HepG2 (cell line): Measurements from ENCODE around the gene IGFL1. TPM values are rescaled to one million over a fixed set of nuclear protein-coding genes. Genes with fewer than 3 reads are reported as not detected.
"Not testable (repeated sequence)": the region's sequence is repeated elsewhere in the genome, so short reads cannot be mapped to it uniquely, and the experiment has no call there.

ENCODE experiments used
- ATAC-seq: fragments of 200-7000 bp; cut with Tn5 transposase; 3 replicates; pipeline ENCODE4 v1.9.1; 2020; ENCODE audit warnings: mild to moderate bottlenecking, moderate library complexity
- BruUV-seq: library from RNA; stranded (reverse); fragments of 400-500 nt; replicated peaks from 2 replicates; lab custom pipeline; 2021; lab: Mats Ljungman, UMichigan
- CTCF ChIA-PET: fragments of 300-600 bp; formaldehyde crosslinking; extraction: SDS; loops from one replicate; lab custom pipeline; 2021; ENCODE audit warnings: low total read pairs, inconsistent platforms, low intra/inter-chr PET ratio; lab: Yijun Ruan, JAX
- POLR2A ChIA-PET: fragments of 350-600 bp; sonication (Branson Sonifier 250); formaldehyde crosslinking; loops from one replicate; lab custom pipeline; 2020; ENCODE audit warnings: antibody characterized with exemption, inconsistent platforms; lab: Yijun Ruan, JAX
- DNase-seq: peaks from one replicate; pipeline ENCODE4 v3.0.0-alpha.2; 2015; ENCODE audit warnings: low spot score
- FAIRE-seq: peaks from 3 replicates; lab custom pipeline; 2011; peaks lifted over from hg19 to GRCh38; lab: Jason Lieb, UNC
- H2AFZ ChIP-seq: one replicate; pipeline ENCODE4 v1.6.1; 2011; ENCODE audit warnings: low read length, inconsistent platforms
- H3K27ac ChIP-seq: fragments of 300-600 bp; 3 replicates; pipeline ENCODE4 v1.8.0; 2011; ENCODE audit warnings: mixed run types, mild to moderate bottlenecking, mixed read lengths, low read length, inconsistent platforms; ENCODE audit not compliant: insufficient read depth; ENCODE audit errors: extremely low read length
- H3K27me3 ChIP-seq, 2 experiments: fragments of 200-600 bp in 1 of 2; 2 replicates in 1 of 2; 3 replicates in 1 of 2; pipeline versions ENCODE4 v1.6.0 to v1.8.0; 2011; ENCODE audit warnings: low read length in 2 of 2, mild to moderate bottlenecking in 2 of 2, moderate library complexity in 2 of 2, inconsistent platforms in 1 of 2; ENCODE audit not compliant: insufficient read depth in 2 of 2, control insufficient read depth in 1 of 2
- H3K36me3 ChIP-seq, 2 experiments: fragments of 200-600 bp in 1 of 2; replicated peaks in 1 of 2; 2 replicates in 1 of 2; 3 replicates in 1 of 2; pipeline versions ENCODE4 v1.5.1 to v1.8.0; 2011; ENCODE audit warnings: low read length in 2 of 2, inconsistent platforms in 1 of 2; ENCODE audit not compliant: insufficient read depth in 2 of 2, control insufficient read depth in 1 of 2
- H3K4me1 ChIP-seq: 2 replicates; pipeline ENCODE4 v1.5.1; 2012; ENCODE audit warnings: low read length, inconsistent platforms; ENCODE audit not compliant: insufficient read depth
- H3K4me2 ChIP-seq: 2 replicates; pipeline ENCODE4 v1.6.0; 2011; ENCODE audit warnings: low read depth, low read length, inconsistent platforms
- H3K4me3 ChIP-seq, 3 experiments: fragments of 200-600 bp in 1 of 3; sonication (generic), shearing (Covaris generic) in 1 of 3; replicated peaks in 1 of 3; 2 replicates each; pipeline ENCODE4 v1.5.1; 2011 to 2016; ENCODE audit warnings: low read length in 3 of 3, inconsistent platforms in 2 of 3, low read depth in 2 of 3, mild to moderate bottlenecking in 2 of 3, control low read depth in 1 of 3, mixed read lengths in 1 of 3; ENCODE audit not compliant: insufficient read depth in 1 of 3
- H3K79me2 ChIP-seq: one replicate; pipeline ENCODE4 v1.6.1; 2011; ENCODE audit warnings: low read length, inconsistent platforms; ENCODE audit not compliant: insufficient read depth
- H3K9ac ChIP-seq: 2 replicates; pipeline ENCODE4 v1.6.0; 2011; ENCODE audit warnings: mild to moderate bottlenecking, low read depth, low read length, inconsistent platforms; ENCODE audit not compliant: insufficient read depth
- H3K9me3 ChIP-seq: 2 replicates; pipeline ENCODE4 v1.5.1; 2012; ENCODE audit warnings: mild to moderate bottlenecking, low read length
- H4K20me1 ChIP-seq: 2 replicates; pipeline ENCODE4 v1.6.0; 2011; ENCODE audit warnings: inconsistent platforms, mild to moderate bottlenecking, low read length, moderate library complexity; ENCODE audit not compliant: insufficient read depth
- WGBS: methylation state at CpG from one replicate; pipeline ENCODE4 v1.1.6; 2017; ENCODE audit warnings: low lambda C conversion rate; 5-methylcytosine and 5-hydroxymethylcytosine counted together
- in situ Hi-C: cut with HindIII; loops from 2 replicates; pipeline ENCODE4 v1.10.0; 2017; ENCODE audit warnings: low pct_unique_long_range_greater_than_20kb; ENCODE audit not compliant: extremely low pct_ligation_motif_present
- intact Hi-C: fragments of 100-400 bp; cut with micrococcal nuclease; formaldehyde crosslinking; loops from one replicate; pipeline ENCODE4 v1.10.0; 2022; ENCODE audit not compliant: unreplicated experiment
- polyA plus RNA-seq, 8 experiments: library from polyadenylated mRNA; depleted of rRNA in 3 of 8; stranded (reverse) in 7 of 8; unstranded in 1 of 8; fragments of >200 nt; fragmentation: Illumina TruSeq in 4 of 8; extraction: Trizol in 4 of 8; gene quantifications; 2 replicates each; pipeline versions ENCODE4 v1.2.1 to v1.2.3, GENCODE V29; 2011 to 2016; ENCODE audit warnings: low read depth in 4 of 8, missing spikeins in 1 of 8, mixed read lengths in 1 of 8; ENCODE audit not compliant: insufficient read depth in 1 of 8
- total RNA-seq, 5 experiments: library from RNA; depleted of rRNA; stranded (reverse); fragments of >200 nt; fragmentation: Illumina TruSeq; extraction: Trizol; gene quantifications; 2 replicates each; pipeline ENCODE4 v1.2.3, GENCODE V29; 2016; ENCODE audit warnings: low read depth in 1 of 5
- TF ChIP-seq, protein P1 (sequence below): sonication (generic); formaldehyde crosslinking; IDR thresholded peaks from 2 replicates; pipeline ENCODE4 v1.5.1; 2020; ENCODE audit warnings: mild to moderate bottlenecking, missing genetic modification reagents, borderline replicate concordance
- TF ChIP-seq, protein P2 (sequence below), 2 experiments: IDR thresholded peaks; 2 replicates each; pipeline ENCODE4 v1.6.1; 2011 to 2012; ENCODE audit warnings: low read length in 2 of 2, borderline replicate concordance in 1 of 2, low read depth in 1 of 2, mild to moderate bottlenecking in 1 of 2, moderate library complexity in 1 of 2

IGFL1 gene
- total and polyA plus RNA-seq, 2 of the 13 experiments (the other 11 are each of a cell fraction or from before 2014, with no cell fraction given) = not detected

DNA sequence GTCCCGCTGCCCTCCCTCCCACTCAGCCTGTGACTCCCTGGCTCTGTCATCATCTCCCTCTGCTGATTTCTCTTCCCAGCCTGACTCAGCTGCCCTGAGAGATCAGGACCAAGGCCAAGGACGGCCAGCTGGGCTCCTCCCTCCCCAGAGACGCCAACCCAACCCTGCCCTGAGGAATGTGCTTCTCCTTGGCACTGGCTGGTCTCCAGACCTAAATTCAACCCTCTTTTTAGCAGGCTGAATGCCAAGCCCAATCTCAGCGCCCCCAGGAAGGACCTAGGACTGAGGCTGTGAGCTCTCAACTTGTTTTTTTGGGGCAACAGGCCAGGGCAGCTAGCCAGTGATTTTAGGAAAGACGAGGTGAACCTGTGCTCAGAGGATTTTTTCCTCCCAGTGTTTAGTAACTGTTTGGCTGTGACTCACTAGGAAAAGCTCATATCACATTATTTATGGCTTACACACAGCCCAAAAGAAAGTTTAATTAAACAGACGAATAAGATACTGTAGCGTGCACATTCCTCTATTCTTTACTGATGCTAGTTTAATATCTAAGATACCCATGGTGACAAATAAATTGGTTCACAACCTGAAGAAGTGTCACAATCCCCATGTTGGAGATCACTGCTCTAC is 7.4 kb upstream of the IGFL1 start:
- Histone ChIP-seq H3K36me3 (no peaks in the 10 kb centered on the region), H3K27me3 (peaks cover 0 to 9% of the 10 kb centered on the region in 2 experiments; a peak in 3 of 5 replicates), H3K9me3 (no peaks in the 10 kb centered on the region), H4K20me1 (no peaks in the 10 kb centered on the region), H3K9ac (no peak overlapping the region), H2AFZ (no peak overlapping the region), H3K4me3 (no peak overlapping the region), H3K4me2 (no peak overlapping the region), H3K27ac (no peak overlapping the region), H3K4me1 (no peaks in the 10 kb centered on the region), H3K79me2 (no peaks in the 10 kb centered on the region)
- TF ChIP-seq, protein P1, sequence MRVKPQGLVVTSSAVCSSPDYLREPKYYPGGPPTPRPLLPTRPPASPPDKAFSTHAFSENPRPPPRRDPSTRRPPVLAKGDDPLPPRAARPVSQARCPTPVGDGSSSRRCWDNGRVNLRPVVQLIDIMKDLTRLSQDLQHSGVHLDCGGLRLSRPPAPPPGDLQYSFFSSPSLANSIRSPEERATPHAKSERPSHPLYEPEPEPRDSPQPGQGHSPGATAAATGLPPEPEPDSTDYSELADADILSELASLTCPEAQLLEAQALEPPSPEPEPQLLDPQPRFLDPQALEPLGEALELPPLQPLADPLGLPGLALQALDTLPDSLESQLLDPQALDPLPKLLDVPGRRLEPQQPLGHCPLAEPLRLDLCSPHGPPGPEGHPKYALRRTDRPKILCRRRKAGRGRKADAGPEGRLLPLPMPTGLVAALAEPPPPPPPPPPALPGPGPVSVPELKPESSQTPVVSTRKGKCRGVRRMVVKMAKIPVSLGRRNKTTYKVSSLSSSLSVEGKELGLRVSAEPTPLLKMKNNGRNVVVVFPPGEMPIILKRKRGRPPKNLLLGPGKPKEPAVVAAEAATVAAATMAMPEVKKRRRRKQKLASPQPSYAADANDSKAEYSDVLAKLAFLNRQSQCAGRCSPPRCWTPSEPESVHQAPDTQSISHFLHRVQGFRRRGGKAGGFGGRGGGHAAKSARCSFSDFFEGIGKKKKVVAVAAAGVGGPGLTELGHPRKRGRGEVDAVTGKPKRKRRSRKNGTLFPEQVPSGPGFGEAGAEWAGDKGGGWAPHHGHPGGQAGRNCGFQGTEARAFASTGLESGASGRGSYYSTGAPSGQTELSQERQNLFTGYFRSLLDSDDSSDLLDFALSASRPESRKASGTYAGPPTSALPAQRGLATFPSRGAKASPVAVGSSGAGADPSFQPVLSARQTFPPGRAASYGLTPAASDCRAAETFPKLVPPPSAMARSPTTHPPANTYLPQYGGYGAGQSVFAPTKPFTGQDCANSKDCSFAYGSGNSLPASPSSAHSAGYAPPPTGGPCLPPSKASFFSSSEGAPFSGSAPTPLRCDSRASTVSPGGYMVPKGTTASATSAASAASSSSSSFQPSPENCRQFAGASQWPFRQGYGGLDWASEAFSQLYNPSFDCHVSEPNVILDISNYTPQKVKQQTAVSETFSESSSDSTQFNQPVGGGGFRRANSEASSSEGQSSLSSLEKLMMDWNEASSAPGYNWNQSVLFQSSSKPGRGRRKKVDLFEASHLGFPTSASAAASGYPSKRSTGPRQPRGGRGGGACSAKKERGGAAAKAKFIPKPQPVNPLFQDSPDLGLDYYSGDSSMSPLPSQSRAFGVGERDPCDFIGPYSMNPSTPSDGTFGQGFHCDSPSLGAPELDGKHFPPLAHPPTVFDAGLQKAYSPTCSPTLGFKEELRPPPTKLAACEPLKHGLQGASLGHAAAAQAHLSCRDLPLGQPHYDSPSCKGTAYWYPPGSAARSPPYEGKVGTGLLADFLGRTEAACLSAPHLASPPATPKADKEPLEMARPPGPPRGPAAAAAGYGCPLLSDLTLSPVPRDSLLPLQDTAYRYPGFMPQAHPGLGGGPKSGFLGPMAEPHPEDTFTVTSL (CRISPR knock-in tag) = no peak
- TF ChIP-seq, protein P2, sequence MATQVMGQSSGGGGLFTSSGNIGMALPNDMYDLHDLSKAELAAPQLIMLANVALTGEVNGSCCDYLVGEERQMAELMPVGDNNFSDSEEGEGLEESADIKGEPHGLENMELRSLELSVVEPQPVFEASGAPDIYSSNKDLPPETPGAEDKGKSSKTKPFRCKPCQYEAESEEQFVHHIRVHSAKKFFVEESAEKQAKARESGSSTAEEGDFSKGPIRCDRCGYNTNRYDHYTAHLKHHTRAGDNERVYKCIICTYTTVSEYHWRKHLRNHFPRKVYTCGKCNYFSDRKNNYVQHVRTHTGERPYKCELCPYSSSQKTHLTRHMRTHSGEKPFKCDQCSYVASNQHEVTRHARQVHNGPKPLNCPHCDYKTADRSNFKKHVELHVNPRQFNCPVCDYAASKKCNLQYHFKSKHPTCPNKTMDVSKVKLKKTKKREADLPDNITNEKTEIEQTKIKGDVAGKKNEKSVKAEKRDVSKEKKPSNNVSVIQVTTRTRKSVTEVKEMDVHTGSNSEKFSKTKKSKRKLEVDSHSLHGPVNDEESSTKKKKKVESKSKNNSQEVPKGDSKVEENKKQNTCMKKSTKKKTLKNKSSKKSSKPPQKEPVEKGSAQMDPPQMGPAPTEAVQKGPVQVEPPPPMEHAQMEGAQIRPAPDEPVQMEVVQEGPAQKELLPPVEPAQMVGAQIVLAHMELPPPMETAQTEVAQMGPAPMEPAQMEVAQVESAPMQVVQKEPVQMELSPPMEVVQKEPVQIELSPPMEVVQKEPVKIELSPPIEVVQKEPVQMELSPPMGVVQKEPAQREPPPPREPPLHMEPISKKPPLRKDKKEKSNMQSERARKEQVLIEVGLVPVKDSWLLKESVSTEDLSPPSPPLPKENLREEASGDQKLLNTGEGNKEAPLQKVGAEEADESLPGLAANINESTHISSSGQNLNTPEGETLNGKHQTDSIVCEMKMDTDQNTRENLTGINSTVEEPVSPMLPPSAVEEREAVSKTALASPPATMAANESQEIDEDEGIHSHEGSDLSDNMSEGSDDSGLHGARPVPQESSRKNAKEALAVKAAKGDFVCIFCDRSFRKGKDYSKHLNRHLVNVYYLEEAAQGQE (IDR thresholded peaks at IDR 0.05; ENCODE audit: borderline replicate concordance in 1 of 2, low read depth in 1 of 2, low read length in 2 of 2) = peak; percentile 13 to 53; a peak in 3 of 4 replicates
- BruUV-seq = no TSS peak
- DNase-seq = no peak
- in situ Hi-C loops (no loop called here), intact Hi-C loops (no loop called here)
- ChIA-PET POLR2A (no interaction called here), CTCF (no interaction called here)
- no peak for ATAC-seq
- FAIRE-seq = no peak
- WGBS = 10% methylated on average over 5 of the region's 7 CpGs

DNA sequence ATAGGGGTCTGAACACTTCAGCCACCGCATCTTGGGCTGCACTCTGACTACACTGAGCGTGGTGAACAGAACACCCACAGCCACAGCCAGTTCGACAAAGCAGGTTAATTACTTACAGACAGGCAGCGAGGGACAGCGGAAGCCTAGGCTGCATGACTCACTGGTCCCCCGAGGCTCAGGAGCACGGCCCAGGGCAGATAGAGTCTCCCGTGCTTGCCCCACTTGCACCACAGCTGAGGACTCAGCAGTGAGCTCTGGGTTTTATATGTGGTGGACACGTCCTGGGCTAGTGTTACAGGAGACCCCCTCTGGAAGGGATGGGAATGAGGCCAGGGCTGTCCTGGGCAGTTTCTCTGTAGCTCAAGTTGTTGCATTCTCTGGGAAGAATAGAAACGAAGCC is 5.8 kb upstream of the IGFL1 start:
- H3K27me3 ChIP-seq, H4K20me1 ChIP-seq, H3K4me3 ChIP-seq, in situ Hi-C loops, CTCF ChIA-PET, BruUV-seq, H3K4me1 ChIP-seq, intact Hi-C loops, H3K4me2 ChIP-seq, POLR2A ChIA-PET, H3K27ac ChIP-seq, FAIRE-seq, H3K9ac ChIP-seq, DNase-seq, H2AFZ ChIP-seq, H3K36me3 ChIP-seq, H3K79me2 ChIP-seq, ATAC-seq, H3K9me3 ChIP-seq: not testable (repeated sequence)
- 4% methylated on average over 4 of the region's 10 CpGs for WGBS
